Mucosa of descending colon (tissue), 3 donors: ENCODE data around the gene MAGEB3. TPM values are rescaled to one million over a fixed set of nuclear protein-coding genes. Genes with fewer than 3 reads are reported as not detected.
A peak's percentile ranks its signal among the peaks of the same experiment; 100 is the strongest.

Experiments
- ATAC-seq: fragments of 200-7000 bp; cut with Tn5 transposase; one replicate; pipeline ENCODE4 v1.9.1; 2020; ENCODE audit warnings: mild to moderate bottlenecking, moderate library complexity
- DNase-seq, 3 donors: peaks; one replicate each; pipeline ENCODE4 v3.0.0-alpha.2; 2020
- H3K36me3 ChIP-seq: fragments of 200-600 bp; one replicate; pipeline ENCODE4 v1.8.0; 2021; ENCODE audit warnings: low read depth, mild to moderate bottlenecking
- H3K4me1 ChIP-seq: fragments of 200-600 bp; one replicate; pipeline ENCODE4 v1.8.0; 2021; ENCODE audit warnings: low read depth, mild to moderate bottlenecking
- H3K4me3 ChIP-seq: fragments of 200-600 bp; one replicate; pipeline ENCODE4 v1.8.0; 2021; ENCODE audit warnings: mild to moderate bottlenecking
- H3K9me3 ChIP-seq: fragments of 200-600 bp; one replicate; pipeline ENCODE4 v1.8.0; 2021; ENCODE audit warnings: mild to moderate bottlenecking
- intact Hi-C, 2 donors: fragments of 100-400 bp; cut with DNase I in 1 of 2; cut with micrococcal nuclease in 1 of 2; formaldehyde crosslinking; loops; one replicate each; pipeline versions ENCODE4 v1.11.0 to v1.11.1; 2022; cut with DNase I, micrococcal nuclease
- total RNA-seq, 3 donors: library from RNA; stranded (reverse); fragmentation: NEBNext Ultra II Directional in 2 of 3; extraction: Animal tissue kit (Norgen Biotek cat#: 25700) in 2 of 3; gene quantifications; one replicate each; pipeline versions ENCODE4 v1.2.1 to v1.2.4, GENCODE V29; 2021 to 2023
- TF ChIP-seq, protein P1 (sequence below): fragments of 200-600 bp; IDR thresholded peaks from one replicate; pipeline ENCODE4 v1.8.0; 2022; ENCODE audit warnings: antibody characterized with exemption, mild to moderate bottlenecking
- donor health status: DM: no; HTN: no; CAD: no; lungs with moderate emphysema.
- donor health status: DM: no; HTN: no; CAD: no.
- donor health status: DM: no; HTN: yes; CAD: no.

Gene MAGEB3
- total RNA-seq, 3 donors from 2014 or later, result not detected

DNA sequence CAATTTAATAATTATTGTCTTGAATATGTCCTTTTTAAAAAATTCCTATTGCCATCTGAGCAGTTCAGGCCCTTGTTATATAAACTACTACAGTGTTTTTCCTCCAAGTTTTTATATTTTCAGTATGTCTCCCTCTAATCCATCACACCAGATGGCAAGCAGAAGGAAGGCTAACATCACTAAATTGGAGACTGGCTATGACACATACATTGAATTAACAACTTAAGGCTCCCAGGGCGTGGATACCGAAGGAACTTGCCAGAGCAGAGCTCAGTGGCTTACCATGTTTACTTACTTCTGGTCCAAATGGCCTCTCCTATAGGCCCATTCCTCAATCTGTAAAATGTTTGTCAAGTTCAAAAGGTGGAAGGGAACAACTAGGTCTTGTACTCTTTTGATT lies 29.5 kb downstream of the MAGEB3 start:
- Histone ChIP-seq H3K9me3 (no peaks in the 10 kb centered on the region), H3K4me1 (no peaks in the 10 kb centered on the region), H3K36me3 (no peaks in the 10 kb centered on the region), H3K4me3 (no peak overlapping the region)
- TF ChIP-seq, protein P1, sequence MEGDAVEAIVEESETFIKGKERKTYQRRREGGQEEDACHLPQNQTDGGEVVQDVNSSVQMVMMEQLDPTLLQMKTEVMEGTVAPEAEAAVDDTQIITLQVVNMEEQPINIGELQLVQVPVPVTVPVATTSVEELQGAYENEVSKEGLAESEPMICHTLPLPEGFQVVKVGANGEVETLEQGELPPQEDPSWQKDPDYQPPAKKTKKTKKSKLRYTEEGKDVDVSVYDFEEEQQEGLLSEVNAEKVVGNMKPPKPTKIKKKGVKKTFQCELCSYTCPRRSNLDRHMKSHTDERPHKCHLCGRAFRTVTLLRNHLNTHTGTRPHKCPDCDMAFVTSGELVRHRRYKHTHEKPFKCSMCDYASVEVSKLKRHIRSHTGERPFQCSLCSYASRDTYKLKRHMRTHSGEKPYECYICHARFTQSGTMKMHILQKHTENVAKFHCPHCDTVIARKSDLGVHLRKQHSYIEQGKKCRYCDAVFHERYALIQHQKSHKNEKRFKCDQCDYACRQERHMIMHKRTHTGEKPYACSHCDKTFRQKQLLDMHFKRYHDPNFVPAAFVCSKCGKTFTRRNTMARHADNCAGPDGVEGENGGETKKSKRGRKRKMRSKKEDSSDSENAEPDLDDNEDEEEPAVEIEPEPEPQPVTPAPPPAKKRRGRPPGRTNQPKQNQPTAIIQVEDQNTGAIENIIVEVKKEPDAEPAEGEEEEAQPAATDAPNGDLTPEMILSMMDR, result no peak
- DNase-seq (peak in 1 of 3 donors; percentile 1), ATAC-seq (no peak)
- intact Hi-C loops, result no loop called here

GRCh38 chrX:30261012-30261411 lies 30.6 kb downstream of the MAGEB3 start:
- intact Hi-C loops, result no loop called here
- no peak overlapping the region for H3K4me3 ChIP-seq
- ATAC-seq (no peak), DNase-seq (no peak)
- H3K4me1 ChIP-seq, result no peaks in the 10 kb centered on the region
- TF ChIP-seq, protein P1, result no peak
- no peaks in the 10 kb centered on the region for H3K36me3 ChIP-seq
- no peaks in the 10 kb centered on the region for H3K9me3 ChIP-seq

GRCh38 chrX:30262763-30263162 lies 32.3 kb downstream of the MAGEB3 start:
- intact Hi-C loops, result no loop called here
- no peak for ATAC-seq

DNA sequence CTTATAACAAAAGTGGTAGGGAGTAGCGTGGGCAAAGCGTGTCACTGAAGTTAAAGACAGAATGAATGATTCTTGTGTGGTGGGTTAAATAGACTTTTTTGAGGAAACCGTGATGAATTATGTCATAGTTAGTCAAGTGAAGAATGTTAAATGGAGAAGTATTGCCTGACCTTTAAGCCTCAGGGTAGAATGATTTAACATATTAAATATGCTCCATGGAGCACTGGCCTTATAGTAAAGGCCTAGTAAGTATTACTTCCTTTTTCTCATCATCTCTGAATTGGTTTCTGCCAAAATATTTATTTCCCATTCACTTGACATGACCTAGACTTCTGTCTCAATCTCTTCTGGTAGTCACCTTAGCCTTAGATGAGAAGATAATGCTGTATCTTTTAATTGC lies 40.2 kb downstream of the MAGEB3 start:
- DNase-seq (no peak), ATAC-seq (no peak)
- no peaks in the 10 kb centered on the region for H3K36me3 ChIP-seq
- no peaks in the 10 kb centered on the region for H3K9me3 ChIP-seq
- TF ChIP-seq, protein P1, result no peak
- intact Hi-C loops, result no loop called here
- no peaks in the 10 kb centered on the region for H3K4me1 ChIP-seq
- no peak overlapping the region for H3K4me3 ChIP-seq

More at GRCh38 chrX:30262763-30263162, 32.3 kb downstream of the MAGEB3 start:
- H3K9me3 ChIP-seq, result no peaks in the 10 kb centered on the region
- H3K36me3 ChIP-seq, result no peaks in the 10 kb centered on the region
- no peaks in the 10 kb centered on the region for H3K4me1 ChIP-seq
- DNase-seq, result no peak
- TF ChIP-seq, protein P1, result no peak
- no peak overlapping the region for H3K4me3 ChIP-seq

GRCh38 chrX:30275498-30275897 lies 45.0 kb downstream of the MAGEB3 start:
- intact Hi-C loops, result no loop called here
- ATAC-seq (no peak), DNase-seq (peak in 1 of 3 donors; percentile 2)
- Histone ChIP-seq H3K9me3 (no peaks in the 10 kb centered on the region), H3K4me3 (no peak overlapping the region), H3K4me1 (no peaks in the 10 kb centered on the region), H3K36me3 (no peaks in the 10 kb centered on the region)
- TF ChIP-seq, protein P1, result no peak

DNA sequence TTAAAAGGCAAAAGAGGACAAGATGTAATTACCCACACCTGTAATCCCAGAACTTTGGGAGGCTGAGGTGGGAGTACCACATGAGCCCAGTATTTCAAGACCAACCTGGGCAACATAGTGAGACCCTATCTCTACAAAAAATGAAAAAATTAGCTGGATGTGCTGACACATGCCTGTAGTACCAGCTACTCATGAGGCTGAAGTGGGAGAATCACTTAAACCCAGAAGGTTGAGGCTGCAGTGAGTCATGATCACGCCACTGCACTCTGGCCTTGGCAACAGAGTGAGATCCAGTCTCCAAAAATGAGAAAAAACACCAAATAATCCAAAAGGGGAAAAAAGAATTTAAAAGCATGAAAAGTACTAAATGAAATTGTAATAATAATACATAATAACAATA lies 47.9 kb downstream of the MAGEB3 start:
- DNase-seq (no peak), ATAC-seq (no peak)
- Histone ChIP-seq H3K9me3 (no peaks in the 10 kb centered on the region), H3K4me3 (no peak overlapping the region), H3K4me1 (no peaks in the 10 kb centered on the region), H3K36me3 (no peaks in the 10 kb centered on the region)
- intact Hi-C loops, result no loop called here
- TF ChIP-seq, protein P1, result no peak
